ENCODE data around the gene CDK5RAP1. TPM values are rescaled to one million over a fixed set of nuclear protein-coding genes. Genes with fewer than 3 reads are reported as not detected.

Gene CDK5RAP1
- total RNA-seq, 1 experiment from 2014 or later = 56.3 TPM

DNA sequence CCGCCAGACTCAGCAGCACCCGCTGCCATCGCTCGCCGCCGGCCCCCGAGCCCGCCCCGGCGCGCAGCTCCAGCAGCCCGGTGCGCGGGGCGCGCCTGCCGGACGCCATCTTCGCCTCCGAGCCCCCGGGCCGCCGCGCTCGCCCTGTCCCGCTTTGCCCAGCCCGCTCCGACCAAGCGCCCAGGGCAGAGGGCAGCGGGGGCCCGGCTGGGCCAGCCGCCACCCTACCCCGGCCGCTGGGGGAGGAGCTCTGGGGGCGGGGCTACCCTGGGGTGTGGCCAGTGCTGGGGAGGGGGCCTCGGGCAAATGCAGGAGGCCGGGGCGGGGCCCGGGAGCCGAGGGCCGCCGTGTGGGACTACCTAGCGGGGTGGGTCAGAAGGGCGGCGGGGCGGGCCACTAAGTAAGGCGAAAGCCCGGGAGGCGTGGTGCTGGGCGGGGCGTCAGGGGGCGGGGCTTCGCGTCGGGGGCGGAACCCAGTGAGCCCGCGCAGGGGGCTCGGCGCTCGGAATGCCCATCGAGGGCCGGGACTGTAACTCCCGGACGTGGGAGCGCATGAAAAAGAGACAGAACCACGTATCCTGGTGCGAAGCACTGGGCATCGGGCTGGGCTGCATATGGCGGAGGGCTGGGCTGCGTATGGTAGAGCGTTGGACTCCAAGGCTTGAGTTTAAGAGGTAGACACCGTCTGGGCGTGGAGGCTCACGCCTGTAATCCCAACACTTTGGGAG is 42.4 kb upstream of the CDK5RAP1 start, which contains the start of gene SNTA1:
TSS of gene SNTA1 (minus strand) at position 252 of the 728 bp plus-strand sequence. CDS start at position 109, 143 bp downstream.
- peaks cover 12% of the 10 kb centered on the region for H3K4me1 Mint-ChIP-seq
- peak; percentile 94 for ATAC-seq
- TF ChIP-seq TEAD1 (CRISPR knock-in tag; IDR thresholded peaks at IDR 0.05) (no peak), JUN (CRISPR knock-in tag; IDR thresholded peaks at IDR 0.05) (no peak), PRRX2 (CRISPR knock-in tag; IDR thresholded peaks at IDR 0.05) (no peak), FOXJ3 (CRISPR knock-in tag; IDR thresholded peaks at IDR 0.05; ENCODE audit: borderline replicate concordance) (no peak), GABPB1 (CRISPR knock-in tag; IDR thresholded peaks at IDR 0.05) (no peak), ATF1 (CRISPR knock-in tag; IDR thresholded peaks at IDR 0.05) (no peak), SP1 (CRISPR knock-in tag; conservative IDR thresholded peaks at IDR 0.05) (peak; percentile 36; the same call in 1 of the 2 replicates), ZNF317 (CRISPR knock-in tag; IDR thresholded peaks at IDR 0.05; ENCODE audit: borderline replicate concordance, low read depth) (no peak), SMAD4 (CRISPR knock-in tag; IDR thresholded peaks at IDR 0.05) (no peak), FOXP1 (CRISPR knock-in tag; IDR thresholded peaks at IDR 0.05; ENCODE audit: borderline replicate concordance) (0 out of 2 replicates have a peak, but pooled peaks have one; percentile 30)
- TF ChIP-seq, protein P1, sequence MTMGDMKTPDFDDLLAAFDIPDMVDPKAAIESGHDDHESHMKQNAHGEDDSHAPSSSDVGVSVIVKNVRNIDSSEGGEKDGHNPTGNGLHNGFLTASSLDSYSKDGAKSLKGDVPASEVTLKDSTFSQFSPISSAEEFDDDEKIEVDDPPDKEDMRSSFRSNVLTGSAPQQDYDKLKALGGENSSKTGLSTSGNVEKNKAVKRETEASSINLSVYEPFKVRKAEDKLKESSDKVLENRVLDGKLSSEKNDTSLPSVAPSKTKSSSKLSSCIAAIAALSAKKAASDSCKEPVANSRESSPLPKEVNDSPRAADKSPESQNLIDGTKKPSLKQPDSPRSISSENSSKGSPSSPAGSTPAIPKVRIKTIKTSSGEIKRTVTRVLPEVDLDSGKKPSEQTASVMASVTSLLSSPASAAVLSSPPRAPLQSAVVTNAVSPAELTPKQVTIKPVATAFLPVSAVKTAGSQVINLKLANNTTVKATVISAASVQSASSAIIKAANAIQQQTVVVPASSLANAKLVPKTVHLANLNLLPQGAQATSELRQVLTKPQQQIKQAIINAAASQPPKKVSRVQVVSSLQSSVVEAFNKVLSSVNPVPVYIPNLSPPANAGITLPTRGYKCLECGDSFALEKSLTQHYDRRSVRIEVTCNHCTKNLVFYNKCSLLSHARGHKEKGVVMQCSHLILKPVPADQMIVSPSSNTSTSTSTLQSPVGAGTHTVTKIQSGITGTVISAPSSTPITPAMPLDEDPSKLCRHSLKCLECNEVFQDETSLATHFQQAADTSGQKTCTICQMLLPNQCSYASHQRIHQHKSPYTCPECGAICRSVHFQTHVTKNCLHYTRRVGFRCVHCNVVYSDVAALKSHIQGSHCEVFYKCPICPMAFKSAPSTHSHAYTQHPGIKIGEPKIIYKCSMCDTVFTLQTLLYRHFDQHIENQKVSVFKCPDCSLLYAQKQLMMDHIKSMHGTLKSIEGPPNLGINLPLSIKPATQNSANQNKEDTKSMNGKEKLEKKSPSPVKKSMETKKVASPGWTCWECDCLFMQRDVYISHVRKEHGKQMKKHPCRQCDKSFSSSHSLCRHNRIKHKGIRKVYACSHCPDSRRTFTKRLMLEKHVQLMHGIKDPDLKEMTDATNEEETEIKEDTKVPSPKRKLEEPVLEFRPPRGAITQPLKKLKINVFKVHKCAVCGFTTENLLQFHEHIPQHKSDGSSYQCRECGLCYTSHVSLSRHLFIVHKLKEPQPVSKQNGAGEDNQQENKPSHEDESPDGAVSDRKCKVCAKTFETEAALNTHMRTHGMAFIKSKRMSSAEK (CRISPR knock-in tag; IDR thresholded peaks at IDR 0.05; ENCODE audit: borderline replicate concordance) = no peak
- TF ChIP-seq, protein P2, sequence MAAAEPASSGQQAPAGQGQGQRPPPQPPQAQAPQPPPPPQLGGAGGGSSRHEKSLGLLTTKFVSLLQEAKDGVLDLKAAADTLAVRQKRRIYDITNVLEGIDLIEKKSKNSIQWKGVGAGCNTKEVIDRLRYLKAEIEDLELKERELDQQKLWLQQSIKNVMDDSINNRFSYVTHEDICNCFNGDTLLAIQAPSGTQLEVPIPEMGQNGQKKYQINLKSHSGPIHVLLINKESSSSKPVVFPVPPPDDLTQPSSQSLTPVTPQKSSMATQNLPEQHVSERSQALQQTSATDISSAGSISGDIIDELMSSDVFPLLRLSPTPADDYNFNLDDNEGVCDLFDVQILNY (CRISPR knock-in tag; IDR thresholded peaks at IDR 0.05) = no peak
- TF ChIP-seq, protein P3, sequence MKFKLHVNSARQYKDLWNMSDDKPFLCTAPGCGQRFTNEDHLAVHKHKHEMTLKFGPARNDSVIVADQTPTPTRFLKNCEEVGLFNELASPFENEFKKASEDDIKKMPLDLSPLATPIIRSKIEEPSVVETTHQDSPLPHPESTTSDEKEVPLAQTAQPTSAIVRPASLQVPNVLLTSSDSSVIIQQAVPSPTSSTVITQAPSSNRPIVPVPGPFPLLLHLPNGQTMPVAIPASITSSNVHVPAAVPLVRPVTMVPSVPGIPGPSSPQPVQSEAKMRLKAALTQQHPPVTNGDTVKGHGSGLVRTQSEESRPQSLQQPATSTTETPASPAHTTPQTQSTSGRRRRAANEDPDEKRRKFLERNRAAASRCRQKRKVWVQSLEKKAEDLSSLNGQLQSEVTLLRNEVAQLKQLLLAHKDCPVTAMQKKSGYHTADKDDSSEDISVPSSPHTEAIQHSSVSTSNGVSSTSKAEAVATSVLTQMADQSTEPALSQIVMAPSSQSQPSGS (CRISPR knock-in tag; IDR thresholded peaks at IDR 0.05; ENCODE audit: borderline replicate concordance, low read depth) = no peak
- TF ChIP-seq, protein P4, sequence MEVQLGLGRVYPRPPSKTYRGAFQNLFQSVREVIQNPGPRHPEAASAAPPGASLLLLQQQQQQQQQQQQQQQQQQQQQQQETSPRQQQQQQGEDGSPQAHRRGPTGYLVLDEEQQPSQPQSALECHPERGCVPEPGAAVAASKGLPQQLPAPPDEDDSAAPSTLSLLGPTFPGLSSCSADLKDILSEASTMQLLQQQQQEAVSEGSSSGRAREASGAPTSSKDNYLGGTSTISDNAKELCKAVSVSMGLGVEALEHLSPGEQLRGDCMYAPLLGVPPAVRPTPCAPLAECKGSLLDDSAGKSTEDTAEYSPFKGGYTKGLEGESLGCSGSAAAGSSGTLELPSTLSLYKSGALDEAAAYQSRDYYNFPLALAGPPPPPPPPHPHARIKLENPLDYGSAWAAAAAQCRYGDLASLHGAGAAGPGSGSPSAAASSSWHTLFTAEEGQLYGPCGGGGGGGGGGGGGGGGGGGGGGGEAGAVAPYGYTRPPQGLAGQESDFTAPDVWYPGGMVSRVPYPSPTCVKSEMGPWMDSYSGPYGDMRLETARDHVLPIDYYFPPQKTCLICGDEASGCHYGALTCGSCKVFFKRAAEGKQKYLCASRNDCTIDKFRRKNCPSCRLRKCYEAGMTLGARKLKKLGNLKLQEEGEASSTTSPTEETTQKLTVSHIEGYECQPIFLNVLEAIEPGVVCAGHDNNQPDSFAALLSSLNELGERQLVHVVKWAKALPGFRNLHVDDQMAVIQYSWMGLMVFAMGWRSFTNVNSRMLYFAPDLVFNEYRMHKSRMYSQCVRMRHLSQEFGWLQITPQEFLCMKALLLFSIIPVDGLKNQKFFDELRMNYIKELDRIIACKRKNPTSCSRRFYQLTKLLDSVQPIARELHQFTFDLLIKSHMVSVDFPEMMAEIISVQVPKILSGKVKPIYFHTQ (CRISPR knock-in tag; IDR thresholded peaks at IDR 0.05) = no peak
- TF ChIP-seq, protein P5, sequence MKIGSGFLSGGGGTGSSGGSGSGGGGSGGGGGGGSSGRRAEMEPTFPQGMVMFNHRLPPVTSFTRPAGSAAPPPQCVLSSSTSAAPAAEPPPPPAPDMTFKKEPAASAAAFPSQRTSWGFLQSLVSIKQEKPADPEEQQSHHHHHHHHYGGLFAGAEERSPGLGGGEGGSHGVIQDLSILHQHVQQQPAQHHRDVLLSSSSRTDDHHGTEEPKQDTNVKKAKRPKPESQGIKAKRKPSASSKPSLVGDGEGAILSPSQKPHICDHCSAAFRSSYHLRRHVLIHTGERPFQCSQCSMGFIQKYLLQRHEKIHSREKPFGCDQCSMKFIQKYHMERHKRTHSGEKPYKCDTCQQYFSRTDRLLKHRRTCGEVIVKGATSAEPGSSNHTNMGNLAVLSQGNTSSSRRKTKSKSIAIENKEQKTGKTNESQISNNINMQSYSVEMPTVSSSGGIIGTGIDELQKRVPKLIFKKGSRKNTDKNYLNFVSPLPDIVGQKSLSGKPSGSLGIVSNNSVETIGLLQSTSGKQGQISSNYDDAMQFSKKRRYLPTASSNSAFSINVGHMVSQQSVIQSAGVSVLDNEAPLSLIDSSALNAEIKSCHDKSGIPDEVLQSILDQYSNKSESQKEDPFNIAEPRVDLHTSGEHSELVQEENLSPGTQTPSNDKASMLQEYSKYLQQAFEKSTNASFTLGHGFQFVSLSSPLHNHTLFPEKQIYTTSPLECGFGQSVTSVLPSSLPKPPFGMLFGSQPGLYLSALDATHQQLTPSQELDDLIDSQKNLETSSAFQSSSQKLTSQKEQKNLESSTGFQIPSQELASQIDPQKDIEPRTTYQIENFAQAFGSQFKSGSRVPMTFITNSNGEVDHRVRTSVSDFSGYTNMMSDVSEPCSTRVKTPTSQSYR (CRISPR knock-in tag; IDR thresholded peaks at IDR 0.05) = no peak
- TF ChIP-seq, protein P6, sequence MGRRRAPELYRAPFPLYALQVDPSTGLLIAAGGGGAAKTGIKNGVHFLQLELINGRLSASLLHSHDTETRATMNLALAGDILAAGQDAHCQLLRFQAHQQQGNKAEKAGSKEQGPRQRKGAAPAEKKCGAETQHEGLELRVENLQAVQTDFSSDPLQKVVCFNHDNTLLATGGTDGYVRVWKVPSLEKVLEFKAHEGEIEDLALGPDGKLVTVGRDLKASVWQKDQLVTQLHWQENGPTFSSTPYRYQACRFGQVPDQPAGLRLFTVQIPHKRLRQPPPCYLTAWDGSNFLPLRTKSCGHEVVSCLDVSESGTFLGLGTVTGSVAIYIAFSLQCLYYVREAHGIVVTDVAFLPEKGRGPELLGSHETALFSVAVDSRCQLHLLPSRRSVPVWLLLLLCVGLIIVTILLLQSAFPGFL (CRISPR knock-in tag; IDR thresholded peaks at IDR 0.05; ENCODE audit: borderline replicate concordance) = no peak
- TF ChIP-seq, protein P7, sequence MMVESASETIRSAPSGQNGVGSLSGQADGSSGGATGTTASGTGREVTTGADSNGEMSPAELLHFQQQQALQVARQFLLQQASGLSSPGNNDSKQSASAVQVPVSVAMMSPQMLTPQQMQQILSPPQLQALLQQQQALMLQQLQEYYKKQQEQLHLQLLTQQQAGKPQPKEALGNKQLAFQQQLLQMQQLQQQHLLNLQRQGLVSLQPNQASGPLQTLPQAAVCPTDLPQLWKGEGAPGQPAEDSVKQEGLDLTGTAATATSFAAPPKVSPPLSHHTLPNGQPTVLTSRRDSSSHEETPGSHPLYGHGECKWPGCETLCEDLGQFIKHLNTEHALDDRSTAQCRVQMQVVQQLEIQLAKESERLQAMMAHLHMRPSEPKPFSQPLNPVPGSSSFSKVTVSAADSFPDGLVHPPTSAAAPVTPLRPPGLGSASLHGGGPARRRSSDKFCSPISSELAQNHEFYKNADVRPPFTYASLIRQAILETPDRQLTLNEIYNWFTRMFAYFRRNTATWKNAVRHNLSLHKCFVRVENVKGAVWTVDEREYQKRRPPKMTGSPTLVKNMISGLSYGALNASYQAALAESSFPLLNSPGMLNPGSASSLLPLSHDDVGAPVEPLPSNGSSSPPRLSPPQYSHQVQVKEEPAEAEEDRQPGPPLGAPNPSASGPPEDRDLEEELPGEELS (CRISPR knock-in tag; IDR thresholded peaks at IDR 0.05) = no peak
- TF ChIP-seq, protein P8, sequence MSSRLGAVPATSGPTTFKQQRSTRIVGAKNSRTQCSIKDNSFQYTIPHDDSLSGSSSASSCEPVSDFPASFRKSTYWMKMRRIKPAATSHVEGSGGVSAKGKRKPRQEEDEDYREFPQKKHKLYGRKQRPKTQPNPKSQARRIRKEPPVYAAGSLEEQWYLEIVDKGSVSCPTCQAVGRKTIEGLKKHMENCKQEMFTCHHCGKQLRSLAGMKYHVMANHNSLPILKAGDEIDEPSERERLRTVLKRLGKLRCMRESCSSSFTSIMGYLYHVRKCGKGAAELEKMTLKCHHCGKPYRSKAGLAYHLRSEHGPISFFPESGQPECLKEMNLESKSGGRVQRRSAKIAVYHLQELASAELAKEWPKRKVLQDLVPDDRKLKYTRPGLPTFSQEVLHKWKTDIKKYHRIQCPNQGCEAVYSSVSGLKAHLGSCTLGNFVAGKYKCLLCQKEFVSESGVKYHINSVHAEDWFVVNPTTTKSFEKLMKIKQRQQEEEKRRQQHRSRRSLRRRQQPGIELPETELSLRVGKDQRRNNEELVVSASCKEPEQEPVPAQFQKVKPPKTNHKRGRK (CRISPR knock-in tag; IDR thresholded peaks at IDR 0.05; ENCODE audit: borderline replicate concordance) = 0 out of 2 replicates have a peak, but pooled peaks have one; percentile 15

More for the DNA sequence above, 42.4 kb upstream of the CDK5RAP1 start, which contains the start of gene SNTA1:
- Mint-ChIP-seq H3K36me3 (peaks cover 3% of the 10 kb centered on the region; the same call in 1 of the 2 replicates), H3K9me3 (peaks cover 5% of the 10 kb centered on the region), H3K27ac (peak within 1 kb of the TSS; percentile 80), H3K4me3 (peak within 1 kb of the TSS; percentile 86), H3K27me3 (ENCODE audit: low read depth) (peaks cover 42% of the 10 kb centered on the region)
- POLR2A ChIA-PET = interaction anchor here (0.5 to 1.1 kb wide), 3 partner anchors 34 to 111 kb away, joined by 3 read pairs; partner anchors contain the start of gene CDK5RAP1
- peak; percentile 97 for DNase-seq (ENCODE audit: low spot score)
- CTCF ChIA-PET = interaction anchor here (0.5 to 3.8 kb wide), 19 partner anchors 10 to 992 kb away, joined by 3 to 31 read pairs (median 4); partner anchors contain the start of genes ACTL10 and CBFA2T2

All from WTC11 (cell line).